GM23248 (cell line): ENCODE results near the gene FABP7.

ENCODE experiments used
- EZH2 ChIP-seq: fragments of 200-600 bp; sonication (generic); IDR thresholded peaks from 2 replicates; pipeline ENCODE4 v1.6.1; 2018; ENCODE audit warnings: antibody characterized with exemption, mild to moderate bottlenecking; ENCODE audit not compliant: insufficient read depth, poor library complexity, severe bottlenecking
- EZH2phosphoT487 ChIP-seq: fragments of 200-600 bp; sonication (generic); IDR thresholded peaks from 2 replicates; pipeline ENCODE4 v1.6.1; 2018; ENCODE audit warnings: antibody characterized with exemption, moderate library complexity, mild to moderate bottlenecking, low read depth; ENCODE audit not compliant: insufficient read depth

DNA sequence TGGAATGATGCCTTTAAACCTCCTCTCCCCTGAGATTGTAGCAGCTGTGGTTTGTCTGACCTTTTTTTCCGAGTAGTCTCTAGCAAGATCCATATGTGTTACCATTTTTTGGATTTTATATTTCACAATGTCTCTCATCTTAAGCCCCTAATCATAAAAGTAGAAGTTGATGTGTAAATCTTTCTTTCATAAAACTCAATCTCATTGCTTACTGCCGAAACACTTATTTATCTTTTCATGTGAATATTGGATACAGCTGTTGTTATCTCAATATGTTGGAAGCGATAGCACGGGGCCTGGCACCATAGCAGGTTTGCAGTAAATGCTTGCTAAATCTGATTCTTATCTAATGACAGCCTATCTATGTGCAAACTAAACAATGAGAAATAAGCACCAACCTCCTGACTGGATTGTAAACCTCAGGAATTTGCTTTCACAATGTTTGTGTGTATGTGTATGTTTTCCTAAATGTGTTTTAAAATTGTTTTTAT is 23.7 kb downstream of the FABP7 start:
- no peak for TF ChIP-seq EZH2phosphoT487
- TF ChIP-seq EZH2: no peak
